GM18508 (cell line): ENCODE results near the gene SLC4A2.

Experiments used
- ATAC-seq: cut with Tn5 transposase; IDR thresholded peaks from one replicate; pipeline ENCODE4 v1.9.1; 2021; ENCODE audit warnings: moderate number of reproducible peaks; ENCODE audit not compliant: insufficient read depth, unreplicated experiment

SLC4A2 gene

DNA sequence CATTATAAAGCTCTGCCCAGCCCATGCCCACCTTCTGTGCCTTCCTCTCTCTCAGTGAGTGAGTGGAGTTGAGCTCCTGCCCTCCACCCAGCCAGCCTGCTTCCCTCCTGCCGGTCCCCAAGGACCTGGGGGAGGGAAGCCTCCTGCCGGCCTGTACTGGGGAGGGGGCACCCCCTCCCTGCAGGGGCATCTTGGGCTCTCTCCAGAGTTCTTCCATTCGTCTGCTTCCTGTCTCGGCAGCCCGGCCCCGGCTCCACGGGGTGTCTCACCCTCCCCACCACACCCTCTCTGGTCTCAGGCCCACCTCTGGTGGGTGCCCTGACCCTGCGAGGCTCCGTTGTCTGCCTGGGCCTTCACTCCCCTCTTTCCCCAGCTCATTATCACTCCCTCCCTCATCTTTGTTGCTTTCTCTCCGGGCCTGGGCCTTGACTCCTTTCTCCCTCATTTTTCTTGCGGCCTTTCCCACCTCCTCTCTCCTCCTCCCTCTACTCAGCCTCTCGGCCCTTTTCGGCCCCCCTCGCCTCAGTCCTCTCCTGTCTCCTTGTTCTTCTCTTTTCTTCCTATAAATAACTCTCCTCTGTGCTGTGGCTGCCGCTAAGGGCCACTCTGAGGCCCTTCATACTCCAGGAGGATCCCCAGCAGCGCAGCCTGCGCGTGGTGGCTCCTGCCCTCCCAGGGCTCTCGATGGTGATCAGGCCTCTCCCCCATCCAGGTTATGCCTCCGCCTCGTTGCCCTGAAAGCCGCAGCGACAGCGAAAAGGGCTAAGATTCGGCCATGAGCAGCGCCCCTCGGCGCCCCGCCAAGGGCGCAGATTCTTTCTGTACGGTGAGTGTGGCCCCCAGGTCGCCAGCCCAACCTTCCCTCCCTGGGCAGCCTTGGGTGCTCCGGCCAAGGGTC lies 2.1 kb downstream of the SLC4A2 start:
- ATAC-seq: no peak

DNA sequence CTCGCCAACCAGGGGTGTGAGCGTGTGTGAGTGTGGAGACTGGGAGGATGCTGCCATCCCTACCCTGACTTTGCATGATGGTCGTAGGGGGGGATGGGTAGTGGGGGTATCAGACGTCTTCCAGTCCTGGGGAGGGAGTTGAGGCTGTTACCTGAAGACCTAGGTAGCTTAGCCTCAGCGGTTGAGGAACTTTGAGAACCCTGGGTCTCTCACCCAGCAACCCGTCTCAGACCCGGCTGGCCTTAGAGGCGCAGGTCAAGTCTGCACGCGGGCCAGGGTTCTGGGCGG lies 2.7 kb downstream of the SLC4A2 start:
- no peak for ATAC-seq

DNA sequence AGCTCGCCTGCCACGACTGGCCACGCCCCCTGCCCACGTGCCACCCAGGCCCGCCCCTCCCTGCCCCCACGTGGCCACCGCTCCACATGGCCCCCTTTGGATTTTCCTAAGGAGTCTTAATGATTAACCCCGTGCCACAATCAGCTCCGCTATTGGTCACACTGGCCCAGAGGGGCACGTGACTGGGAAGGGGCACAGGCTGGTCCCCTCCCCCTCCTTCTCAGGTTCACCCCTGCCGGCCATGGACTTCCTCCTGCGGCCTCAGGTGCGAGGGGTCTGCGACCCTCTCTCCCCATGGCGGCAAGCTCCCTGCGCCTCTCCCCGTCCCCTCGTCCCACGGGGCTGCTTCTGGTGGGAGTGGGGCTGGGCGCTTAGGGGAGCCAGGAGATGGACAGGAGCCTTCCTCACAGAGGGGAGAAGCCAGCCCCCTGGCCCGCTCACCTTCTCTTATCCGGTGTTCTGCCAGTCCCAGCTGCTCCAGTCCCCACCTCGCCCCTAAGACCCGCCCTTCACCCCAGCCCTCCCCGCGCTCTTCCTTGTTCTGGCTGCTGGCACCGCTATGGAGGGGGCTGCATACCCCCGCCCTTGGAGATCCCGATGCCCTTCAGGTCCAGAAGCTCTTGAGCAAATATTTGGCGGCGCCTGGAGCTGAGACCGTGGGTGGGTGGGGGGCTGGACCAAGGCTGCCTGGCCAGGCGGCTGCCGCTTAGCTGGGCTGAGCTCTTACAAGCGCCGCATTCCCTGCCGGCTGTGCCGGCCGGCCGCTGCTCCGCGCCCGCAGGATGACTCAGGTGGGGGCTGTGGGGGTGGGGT lies 3.2 kb downstream of the SLC4A2 start:
- ATAC-seq: no peak

DNA sequence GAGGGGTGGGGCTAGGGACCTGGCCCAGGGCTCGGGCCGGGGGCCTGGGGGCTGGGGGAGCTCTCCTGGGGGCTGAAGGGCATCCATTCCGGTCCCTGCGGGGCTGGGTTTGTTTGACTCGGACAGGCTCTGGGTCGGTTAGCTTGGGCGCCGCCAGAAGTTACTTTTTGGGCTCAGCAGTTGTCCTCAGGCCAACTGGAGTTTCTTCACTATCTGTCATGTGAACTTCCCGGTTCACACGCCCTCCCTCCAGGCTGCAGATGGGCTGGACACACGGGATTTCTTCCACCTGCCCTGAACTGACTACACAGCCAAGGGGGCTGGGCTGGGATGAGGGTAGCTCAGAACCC lies 3.8 kb downstream of the SLC4A2 start:
- no peak for ATAC-seq

DNA sequence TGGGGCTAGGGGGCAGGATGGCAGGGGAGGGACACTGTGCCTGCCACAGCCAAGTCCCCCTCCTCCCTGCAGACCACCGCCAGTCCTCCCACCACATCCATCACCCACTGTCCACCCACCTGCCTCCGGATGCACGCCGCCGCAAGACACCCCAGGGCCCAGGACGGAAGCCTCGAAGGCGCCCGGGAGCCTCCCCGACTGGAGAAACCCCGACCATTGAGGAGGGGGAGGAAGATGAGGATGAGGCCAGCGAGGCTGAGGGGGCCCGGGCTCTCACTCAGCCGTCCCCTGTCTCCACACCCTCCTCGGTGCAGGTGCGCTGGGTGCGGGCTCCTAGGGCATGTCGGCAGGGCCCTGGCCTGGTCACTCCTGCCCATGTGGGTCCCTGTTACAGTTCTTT lies 5.1 kb downstream of the SLC4A2 start:
- no peak for ATAC-seq

DNA sequence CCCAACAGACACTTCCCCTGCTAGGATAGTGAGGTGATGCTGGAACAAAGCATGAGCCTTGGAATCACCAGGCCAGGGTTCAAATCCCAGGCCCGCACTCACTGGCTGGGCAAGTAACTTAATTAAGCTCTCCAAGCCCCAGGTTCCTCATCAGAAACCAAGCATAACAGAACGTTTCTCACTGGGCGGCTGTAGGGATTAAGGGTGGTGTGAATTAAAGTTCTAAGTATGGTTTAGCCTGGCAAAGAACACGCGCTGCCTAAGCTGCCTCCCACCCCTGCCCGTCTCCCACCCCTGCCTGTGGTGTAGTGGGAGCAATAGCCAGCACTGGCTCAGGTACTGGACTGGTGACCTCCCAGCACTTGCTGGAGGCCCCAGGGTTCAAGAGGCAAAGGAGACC lies 5.6 kb downstream of the SLC4A2 start:
- no peak for ATAC-seq

DNA sequence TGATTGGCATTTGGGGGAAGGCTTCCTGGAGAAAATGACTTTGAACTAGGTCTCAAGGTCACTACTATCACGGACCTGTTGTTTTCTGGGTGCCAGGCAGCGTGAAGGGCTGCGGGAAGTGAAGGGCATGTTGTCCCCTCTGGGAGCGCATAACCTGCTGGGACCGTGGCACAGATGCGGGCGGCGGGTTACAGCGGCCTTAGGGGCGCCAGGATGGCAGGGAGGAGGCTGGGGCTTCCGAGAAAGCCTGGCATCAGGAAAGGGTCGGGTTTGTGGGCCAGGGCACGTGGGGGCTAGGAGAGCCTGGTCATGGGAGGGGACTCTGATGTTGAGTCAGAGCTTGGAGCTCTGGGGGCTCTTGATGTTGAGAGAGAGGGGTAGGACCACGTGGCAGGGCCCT lies 6.1 kb downstream of the SLC4A2 start:
- no peak for ATAC-seq

DNA sequence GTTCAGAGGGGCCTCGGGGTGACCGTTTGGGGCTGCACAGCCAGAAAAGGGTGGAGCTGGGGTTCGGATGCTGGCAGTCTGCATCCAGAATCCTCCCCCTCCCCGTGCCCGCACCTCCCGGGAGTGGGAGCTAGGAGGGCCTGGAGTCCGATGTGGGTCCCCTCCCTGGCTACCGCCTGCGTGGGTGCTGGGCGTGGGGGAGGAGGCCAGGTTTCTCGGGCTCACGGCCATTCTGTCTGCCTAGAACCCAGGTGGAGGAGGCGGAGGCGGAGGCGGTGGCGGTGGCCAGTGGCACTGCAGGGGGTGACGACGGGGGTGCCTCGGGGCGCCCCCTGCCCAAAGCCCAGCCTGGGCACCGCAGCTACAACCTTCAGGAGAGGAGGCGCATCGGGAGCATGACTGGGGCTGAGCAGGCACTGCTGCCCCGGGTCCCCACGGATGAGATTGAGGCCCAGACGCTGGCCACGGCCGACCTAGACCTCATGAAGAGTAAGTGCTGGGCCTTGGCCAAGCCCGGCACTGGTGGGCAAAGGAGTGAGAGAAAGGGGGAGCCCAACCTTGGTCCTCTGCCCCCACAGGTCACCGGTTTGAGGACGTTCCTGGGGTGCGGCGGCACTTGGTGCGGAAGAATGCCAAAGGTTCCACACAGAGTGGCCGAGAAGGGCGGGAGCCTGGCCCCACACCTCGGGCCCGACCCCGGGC lies 7.0 kb downstream of the SLC4A2 start:
- ATAC-seq: no peak

DNA sequence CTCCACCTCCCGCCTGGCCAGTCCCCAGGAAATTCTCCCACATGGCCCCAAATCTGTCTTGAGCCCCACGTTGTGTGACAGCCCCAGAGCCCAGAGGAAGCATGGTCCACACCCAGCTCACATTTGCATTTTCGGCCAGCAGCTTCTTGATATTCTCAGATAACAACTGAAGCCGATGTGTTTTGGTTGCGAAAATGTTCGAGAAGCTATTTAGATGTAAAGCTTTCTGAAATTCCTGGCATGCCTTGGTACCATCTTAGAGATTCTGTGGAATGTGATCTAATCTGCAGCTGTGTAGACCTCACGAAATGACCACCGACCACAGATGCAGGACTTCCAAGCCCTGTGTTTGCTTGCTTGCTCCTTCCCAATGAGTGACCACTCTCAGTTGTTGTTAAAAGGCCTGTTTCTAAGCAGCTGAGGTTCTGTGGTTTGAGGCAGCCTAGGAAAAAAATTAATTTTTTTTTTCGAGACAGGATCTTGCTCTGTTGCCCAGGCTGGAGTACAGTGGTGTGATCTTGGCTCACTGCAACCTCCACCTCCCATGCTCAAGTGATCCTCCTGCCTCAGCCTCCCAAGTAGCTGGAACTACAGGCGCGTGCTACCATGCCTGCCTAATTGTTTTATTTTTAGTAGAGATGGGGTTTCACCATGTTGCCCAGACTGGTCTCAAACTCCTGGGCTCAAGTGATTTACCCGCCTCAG lies 8.8 kb downstream of the SLC4A2 start:
- ATAC-seq: no peak

DNA sequence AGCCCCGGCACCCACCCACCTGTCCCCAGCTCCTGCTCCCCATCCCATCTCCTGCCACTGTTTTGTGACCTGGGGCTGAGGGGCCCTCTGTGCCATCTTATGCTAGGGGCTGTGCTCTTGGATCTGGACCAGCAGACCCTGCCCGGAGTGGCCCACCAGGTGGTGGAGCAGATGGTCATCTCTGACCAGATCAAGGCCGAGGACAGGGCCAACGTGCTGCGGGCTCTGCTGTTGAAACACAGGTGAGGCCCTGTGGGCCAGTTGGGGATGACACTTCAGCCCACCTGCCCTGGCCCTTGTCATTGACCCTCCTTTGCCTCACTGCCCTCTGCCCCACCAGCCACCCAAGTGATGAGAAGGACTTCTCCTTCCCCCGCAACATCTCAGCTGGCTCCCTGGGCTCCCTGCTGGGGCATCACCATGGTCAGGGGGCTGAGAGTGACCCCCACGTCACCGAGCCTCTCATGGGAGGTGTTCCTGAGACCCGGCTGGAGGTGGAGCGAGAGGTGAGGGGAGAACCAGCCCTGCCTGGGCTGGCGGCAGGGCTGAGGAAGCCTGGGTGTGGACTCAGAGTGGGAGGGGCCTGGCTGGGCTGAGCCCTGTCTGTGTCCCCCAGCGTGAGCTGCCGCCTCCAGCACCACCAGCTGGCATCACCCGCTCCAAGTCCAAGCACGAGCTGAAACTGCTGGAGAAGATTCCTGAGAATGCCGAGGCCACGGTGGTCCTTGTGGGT lies 10.6 kb downstream of the SLC4A2 start:
- no peak for ATAC-seq

DNA sequence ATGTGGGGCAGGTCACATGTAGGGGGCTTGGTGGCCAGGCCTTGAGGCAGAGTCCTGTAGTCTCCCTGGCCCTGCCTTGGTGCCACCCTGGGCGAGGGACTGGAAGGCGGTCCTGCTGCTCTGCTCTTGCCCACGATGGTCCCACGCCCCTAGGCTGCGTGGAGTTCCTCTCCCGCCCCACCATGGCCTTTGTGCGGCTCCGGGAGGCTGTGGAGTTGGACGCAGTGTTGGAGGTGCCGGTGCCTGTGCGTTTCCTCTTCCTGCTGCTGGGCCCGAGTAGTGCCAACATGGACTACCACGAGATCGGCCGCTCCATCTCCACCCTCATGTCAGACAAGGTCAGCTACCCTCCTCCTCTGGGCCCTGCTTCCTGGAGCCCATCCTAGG lies 11.2 kb downstream of the SLC4A2 start:
- ATAC-seq: no peak

DNA sequence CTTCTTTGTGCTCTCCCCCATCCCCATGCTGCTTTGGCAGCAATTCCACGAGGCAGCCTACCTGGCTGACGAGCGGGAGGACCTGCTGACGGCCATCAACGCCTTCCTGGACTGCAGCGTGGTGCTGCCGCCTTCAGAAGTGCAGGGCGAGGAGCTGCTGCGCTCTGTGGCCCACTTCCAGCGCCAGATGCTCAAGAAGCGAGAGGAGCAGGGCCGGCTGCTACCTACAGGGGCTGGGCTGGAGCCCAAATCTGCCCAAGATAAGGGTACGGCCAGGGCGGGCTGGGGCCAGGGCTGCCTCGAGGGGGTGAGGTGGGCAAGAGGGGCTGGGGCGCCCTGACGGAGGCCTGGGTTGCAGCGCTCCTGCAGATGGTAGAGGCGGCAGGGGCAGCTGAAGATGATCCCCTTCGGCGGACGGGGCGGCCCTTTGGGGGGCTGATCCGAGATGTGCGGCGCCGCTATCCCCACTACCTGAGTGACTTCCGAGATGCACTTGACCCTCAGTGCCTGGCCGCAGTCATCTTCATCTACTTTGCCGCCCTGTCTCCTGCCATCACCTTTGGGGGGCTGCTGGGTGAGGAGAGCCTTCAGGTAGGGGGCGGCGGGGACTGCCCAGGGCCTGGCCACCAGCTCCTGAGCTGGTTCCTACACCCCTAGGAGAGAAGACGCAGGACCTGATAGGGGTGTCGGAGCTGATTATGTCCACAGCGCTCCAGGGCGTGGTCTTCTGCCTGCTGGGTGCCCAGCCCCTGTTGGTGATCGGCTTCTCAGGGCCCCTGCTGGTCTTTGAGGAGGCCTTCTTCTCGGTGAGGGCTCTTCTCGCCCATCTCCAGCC lies 11.9 kb downstream of the SLC4A2 start:
- no peak for ATAC-seq

DNA sequence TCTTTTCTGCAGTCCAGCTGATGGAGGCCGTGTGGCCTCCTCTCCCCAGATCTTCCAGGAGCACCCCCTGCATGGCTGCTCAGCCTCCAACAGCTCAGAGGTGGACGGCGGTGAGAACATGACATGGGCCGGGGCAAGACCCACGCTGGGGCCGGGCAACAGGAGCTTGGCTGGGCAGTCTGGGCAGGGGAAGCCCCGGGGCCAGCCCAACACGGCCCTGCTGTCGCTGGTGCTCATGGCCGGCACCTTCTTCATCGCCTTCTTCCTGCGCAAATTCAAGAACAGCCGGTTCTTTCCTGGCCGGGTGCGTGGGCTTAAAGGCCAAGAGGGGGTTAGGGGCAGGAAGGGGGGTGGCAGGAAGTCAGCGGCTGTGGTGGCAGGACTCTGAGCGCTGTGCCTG lies 14.6 kb downstream of the SLC4A2 start:
- no peak for ATAC-seq

DNA sequence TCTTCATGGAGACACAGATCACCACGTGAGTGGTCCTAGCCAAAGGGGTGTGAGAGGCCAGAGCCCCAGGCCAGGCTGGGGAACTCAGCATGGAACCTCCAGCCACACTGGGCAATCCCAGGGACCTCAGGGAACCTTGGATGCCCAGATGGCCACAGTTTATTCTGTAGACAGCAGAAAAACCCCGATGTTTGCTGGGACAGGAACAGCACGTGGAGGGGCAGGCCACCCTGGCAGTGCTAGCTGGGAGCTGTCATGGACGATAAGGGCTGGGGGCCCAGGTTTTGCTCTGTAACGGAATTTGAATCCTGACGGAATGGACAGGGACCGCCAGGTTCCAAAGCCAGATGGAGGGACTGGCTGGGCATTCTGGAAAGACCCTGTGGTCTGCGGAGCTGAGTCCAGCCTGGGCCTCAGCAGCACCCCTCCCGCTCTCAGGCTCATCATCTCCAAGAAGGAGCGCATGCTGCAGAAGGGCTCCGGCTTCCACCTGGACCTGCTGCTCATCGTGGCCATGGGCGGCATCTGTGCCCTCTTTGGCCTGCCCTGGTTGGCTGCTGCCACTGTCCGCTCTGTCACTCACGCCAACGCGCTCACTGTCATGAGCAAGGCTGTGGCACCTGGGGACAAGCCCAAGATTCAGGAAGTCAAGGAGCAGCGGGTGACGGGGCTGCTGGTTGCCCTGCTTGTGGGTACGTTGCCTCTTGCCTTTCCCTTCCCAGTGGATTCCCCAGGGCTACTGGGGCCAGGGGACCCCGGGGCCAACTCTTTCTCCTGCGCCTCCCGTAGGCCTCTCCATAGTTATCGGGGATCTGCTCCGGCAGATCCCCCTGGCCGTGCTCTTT lies 15.7 kb downstream of the SLC4A2 start:
- no peak for ATAC-seq

DNA sequence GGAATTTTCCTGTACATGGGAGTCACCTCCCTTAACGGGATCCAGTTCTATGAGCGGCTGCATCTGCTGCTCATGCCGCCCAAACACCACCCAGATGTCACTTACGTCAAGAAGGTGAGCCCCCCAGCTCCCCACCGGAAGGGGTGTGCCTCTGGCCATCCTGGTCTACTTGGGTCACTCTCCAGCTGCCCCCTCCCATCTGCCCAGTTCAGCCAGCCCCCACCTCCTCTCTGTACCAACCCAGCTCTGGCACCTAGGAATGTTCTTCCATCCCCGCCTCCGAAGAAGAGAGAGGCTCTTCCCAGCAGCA lies 16.2 kb downstream of the SLC4A2 start:
- no peak for ATAC-seq

DNA sequence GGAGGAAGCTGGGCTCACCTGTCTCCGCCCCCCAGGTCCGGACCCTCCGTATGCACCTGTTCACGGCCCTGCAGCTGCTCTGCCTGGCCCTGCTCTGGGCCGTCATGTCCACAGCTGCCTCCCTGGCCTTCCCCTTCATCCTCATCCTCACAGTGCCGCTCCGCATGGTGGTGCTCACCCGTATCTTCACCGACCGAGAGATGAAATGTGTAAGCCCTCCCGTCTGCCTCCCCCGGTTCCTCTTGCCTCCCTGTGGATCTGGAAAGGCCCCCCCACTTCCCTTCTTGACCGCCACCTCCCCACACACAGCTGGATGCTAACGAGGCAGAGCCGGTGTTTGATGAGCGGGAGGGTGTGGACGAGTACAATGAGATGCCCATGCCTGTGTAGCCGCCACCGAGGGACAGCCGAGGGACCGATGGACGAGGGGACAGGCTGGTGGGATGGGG lies 16.6 kb downstream of the SLC4A2 start:
- no peak for ATAC-seq

DNA sequence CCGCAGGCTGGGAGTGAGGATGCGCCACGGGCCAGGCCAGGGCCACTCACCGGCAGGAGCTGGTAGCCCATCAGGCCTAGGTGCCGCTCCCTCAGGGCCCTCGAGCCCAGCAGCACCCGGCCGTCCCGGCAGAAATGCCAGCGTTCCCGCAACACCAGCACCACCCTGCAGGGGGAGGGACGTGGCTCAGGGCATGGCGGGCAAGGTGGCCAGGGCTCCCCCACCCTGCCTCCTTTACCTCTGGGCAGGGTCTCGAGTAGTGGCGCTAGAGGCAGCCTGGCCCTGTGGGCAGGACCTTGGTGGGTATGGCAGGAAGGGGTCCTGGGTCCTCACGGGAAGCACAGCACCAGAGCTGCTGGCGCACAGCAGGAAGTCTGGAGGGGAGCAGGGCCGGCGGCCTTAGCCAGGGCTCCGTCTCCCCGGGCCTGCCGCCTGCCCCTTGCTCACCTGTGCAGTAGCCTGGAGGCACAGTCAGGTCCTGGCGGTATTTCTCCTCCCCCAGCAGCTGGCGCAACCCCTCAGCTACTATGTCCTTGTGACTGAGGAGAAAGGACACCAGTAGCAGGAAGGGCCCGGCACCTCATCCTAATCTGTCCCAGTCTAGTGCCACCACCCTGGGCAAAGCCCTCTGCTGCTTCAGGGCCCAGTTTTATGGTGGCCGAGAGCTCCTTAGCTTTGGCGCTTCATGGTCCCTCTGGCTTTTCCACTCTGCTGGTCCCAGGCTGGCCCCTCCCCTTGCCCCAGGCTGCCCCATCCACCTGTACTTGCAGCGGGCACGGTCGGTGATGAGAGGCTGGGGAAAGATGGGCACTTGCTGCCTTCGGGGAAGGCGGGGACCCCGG lies 17.7 kb downstream of the SLC4A2 start:
- ATAC-seq: no peak
